ENCODE data around the gene GRAP. TPM values are rescaled to one million over a fixed set of nuclear protein-coding genes. Genes with fewer than 3 reads are reported as not detected.

Gene GRAP
- polyA plus RNA-seq, 1 experiment = 0.06 TPM

- DNase-seq (ENCODE audit: low read depth) = no peak
- TF ChIP-seq, protein P1, sequence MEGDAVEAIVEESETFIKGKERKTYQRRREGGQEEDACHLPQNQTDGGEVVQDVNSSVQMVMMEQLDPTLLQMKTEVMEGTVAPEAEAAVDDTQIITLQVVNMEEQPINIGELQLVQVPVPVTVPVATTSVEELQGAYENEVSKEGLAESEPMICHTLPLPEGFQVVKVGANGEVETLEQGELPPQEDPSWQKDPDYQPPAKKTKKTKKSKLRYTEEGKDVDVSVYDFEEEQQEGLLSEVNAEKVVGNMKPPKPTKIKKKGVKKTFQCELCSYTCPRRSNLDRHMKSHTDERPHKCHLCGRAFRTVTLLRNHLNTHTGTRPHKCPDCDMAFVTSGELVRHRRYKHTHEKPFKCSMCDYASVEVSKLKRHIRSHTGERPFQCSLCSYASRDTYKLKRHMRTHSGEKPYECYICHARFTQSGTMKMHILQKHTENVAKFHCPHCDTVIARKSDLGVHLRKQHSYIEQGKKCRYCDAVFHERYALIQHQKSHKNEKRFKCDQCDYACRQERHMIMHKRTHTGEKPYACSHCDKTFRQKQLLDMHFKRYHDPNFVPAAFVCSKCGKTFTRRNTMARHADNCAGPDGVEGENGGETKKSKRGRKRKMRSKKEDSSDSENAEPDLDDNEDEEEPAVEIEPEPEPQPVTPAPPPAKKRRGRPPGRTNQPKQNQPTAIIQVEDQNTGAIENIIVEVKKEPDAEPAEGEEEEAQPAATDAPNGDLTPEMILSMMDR (IDR thresholded peaks at IDR 0.05; ENCODE audit: insufficient read depth, low read depth, low read length) = no peak
- POLR2A ChIA-PET = interaction anchor here (0.5 kb wide), 1 partner anchor 814 kb away, joined by 3 read pairs; no protein-coding TSS in a partner anchor
- Histone ChIP-seq H3K27me3 (ENCODE audit: control insufficient read depth, insufficient read depth, low read length) (no peaks in the 10 kb centered on the region), H3K4me3 (ENCODE audit: low read depth, low read length) (peak within 1 kb of the TSS; percentile 50), H3K36me3 (ENCODE audit: control insufficient read depth, insufficient read depth, low read length) (peaks cover 3% of the 10 kb centered on the region; the same call in 1 of the 2 replicates)
- CTCF ChIA-PET = interaction anchor here (0.9 to 1.9 kb wide), 5 partner anchors 19 to 44 kb away, joined by 3 to 4 read pairs (median 3); no protein-coding TSS in a partner anchor
These were observed 42.2 kb downstream of the GRAP start, which contains the start of gene FAM83G for GRCh38 chr17:19004421-19005136. Gene FAM83G (minus strand): TSS chr17:19004764. CDS start chr17:19004041, 723 bp downstream.

GRCh38 chr17:19003543-19004420 is 43.0 kb downstream of the GRAP start:
- Histone ChIP-seq H3K27me3 (ENCODE audit: control insufficient read depth, insufficient read depth, low read length) (no peaks in the 10 kb centered on the region), H3K36me3 (ENCODE audit: control insufficient read depth, insufficient read depth, low read length) (peaks cover 5% of the 10 kb centered on the region), H3K4me3 (ENCODE audit: low read depth, low read length) (peak overlapping the region; percentile 50)
- POLR2A ChIA-PET = interaction anchor here (0.5 kb wide), 1 partner anchor 815 kb away, joined by 3 read pairs; no protein-coding TSS in a partner anchor
- no peak for DNase-seq (ENCODE audit: low read depth)
- CTCF ChIA-PET = interaction anchor here (1.0 to 1.9 kb wide), 5 partner anchors 18 to 43 kb away, joined by 3 to 7 read pairs (median 3); no protein-coding TSS in a partner anchor
- TF ChIP-seq, protein P1 (IDR thresholded peaks at IDR 0.05; ENCODE audit: insufficient read depth, low read depth, low read length) = no peak

DNA sequence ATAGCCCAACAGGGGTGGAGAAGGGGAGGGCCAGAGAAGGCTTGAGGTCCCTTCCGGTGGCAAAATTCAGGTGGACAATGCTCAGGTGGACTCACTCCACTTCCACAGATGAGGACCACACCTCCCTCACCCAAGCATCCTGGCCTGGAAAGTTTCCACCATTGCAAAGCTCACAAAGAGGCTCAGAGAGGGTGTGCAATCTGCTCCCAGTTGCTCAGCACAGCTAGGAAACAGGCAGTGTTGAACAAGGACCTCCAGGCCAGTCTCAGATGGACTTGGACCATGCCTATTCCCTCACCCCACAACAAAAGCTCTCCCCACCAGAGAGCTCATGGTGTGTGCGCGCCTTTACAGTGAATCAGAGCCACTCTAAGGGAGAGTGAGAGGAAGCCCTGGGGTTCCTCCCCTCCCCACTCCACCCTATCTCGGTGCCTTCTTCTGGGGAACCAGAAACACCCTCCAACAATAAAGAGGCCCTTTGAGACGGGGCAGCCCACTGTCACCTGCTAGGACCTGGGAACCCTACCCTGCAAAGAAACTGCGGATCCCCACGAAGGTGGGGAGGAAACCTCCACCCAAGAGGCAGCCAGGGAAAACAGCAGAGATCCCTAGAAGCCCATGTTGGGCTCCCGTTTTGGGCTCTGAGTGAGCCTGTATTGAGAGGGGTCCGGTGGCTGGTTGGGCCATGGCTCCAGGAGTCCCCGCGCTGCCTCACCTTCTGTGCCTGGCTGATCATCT is 43.8 kb downstream of the GRAP start:
- DNase-seq (ENCODE audit: low read depth) = no peak
- TF ChIP-seq, protein P1 (IDR thresholded peaks at IDR 0.05; ENCODE audit: insufficient read depth, low read depth, low read length) = no peak
- ChIA-PET POLR2A (no interaction called here), CTCF (interaction anchor here (1.6 to 1.9 kb wide), 2 partner anchors 20 to 42 kb away, joined by 4 to 7 read pairs; no protein-coding TSS in a partner anchor)
- H3K27me3 ChIP-seq (ENCODE audit: control insufficient read depth, insufficient read depth, low read length) = no peaks in the 10 kb centered on the region
- H3K4me3 ChIP-seq (ENCODE audit: low read depth, low read length) = peak overlapping the region; percentile 50
- peaks cover 8% of the 10 kb centered on the region for H3K36me3 ChIP-seq (ENCODE audit: control insufficient read depth, insufficient read depth, low read length)

DNA sequence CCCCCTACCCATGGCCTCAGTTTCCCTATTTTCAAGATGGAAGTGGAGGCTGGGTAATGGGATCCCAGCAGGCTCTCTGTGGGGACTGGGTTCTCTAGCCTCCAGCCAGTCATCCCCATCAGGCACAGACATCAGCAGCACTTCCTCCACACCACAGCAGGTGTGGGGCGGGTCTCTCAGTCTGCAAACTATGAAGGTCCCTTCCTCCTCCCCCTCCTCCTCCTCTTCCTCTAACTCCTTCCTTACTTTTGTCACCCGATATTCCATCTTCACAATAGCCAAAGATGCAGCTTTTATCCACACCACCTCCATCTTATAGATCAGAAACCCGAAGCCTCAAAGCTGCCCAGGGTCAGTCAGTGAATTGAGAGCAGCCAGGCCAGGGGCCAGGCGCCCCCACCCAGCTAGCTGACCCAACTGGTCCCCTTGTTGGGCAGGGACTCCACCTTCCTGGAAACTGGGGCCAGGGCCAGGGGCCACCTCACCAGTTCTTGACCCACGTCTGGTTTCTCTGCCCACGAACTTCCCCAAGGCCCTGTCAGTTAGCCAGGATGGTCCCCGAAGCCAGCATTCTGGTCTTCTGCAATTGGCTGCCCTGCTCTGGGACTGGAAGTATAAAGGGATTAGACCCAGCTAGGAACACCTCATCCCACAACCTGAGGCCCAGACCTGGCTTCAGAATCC is 44.7 kb downstream of the GRAP start:
- DNase-seq (ENCODE audit: low read depth) = no peak
- CTCF ChIA-PET = interaction anchor here (1.6 kb wide), 1 partner anchor 41 kb away, joined by 7 read pairs; no protein-coding TSS in a partner anchor
- Histone ChIP-seq H3K4me3 (ENCODE audit: low read depth, low read length) (peak overlapping the region; percentile 7; the same call in 1 of the 2 replicates), H3K36me3 (ENCODE audit: control insufficient read depth, insufficient read depth, low read length) (peaks cover 11% of the 10 kb centered on the region), H3K27me3 (ENCODE audit: control insufficient read depth, insufficient read depth, low read length) (no peaks in the 10 kb centered on the region)
- POLR2A ChIA-PET = no interaction called here
- TF ChIP-seq, protein P1 (IDR thresholded peaks at IDR 0.05; ENCODE audit: insufficient read depth, low read depth, low read length) = no peak
